Osteoblast (primary cell): Measurements from ENCODE around the gene PLA2G4B. TPM values are rescaled to one million over a fixed set of nuclear protein-coding genes. Genes with fewer than 3 reads are reported as not detected.
A peak's percentile ranks its signal among the peaks of the same experiment; 100 is the strongest.

Experiments used
- DNase-seq: peaks from one replicate; pipeline ENCODE4 v3.0.0; 2011; ENCODE audit warnings: low spot score, mixed read lengths; ENCODE audit not compliant: insufficient read length; ENCODE audit errors: missing footprints
- H2AFZ ChIP-seq: 2 replicates; pipeline ENCODE4 v1.6.0; 2011; ENCODE audit warnings: mild to moderate bottlenecking, low read length
- H3K27ac ChIP-seq: 2 replicates; pipeline ENCODE4 v1.5.1; 2011; ENCODE audit warnings: mild to moderate bottlenecking, low read depth, low read length, moderate library complexity
- H3K27me3 ChIP-seq: 2 replicates; pipeline ENCODE4 v1.6.0; 2012; ENCODE audit warnings: mild to moderate bottlenecking, control low read depth, inconsistent platforms, low read length, moderate library complexity; ENCODE audit not compliant: insufficient read depth
- H3K36me3 ChIP-seq: 2 replicates; pipeline ENCODE4 v1.5.1; 2011; ENCODE audit warnings: mild to moderate bottlenecking, low read length, control low read depth, moderate library complexity; ENCODE audit not compliant: insufficient read depth
- H3K4me1 ChIP-seq: 2 replicates; pipeline ENCODE4 v1.5.1; 2011; ENCODE audit warnings: mild to moderate bottlenecking, low read length, control low read depth, moderate library complexity; ENCODE audit not compliant: insufficient read depth
- H3K4me2 ChIP-seq: 2 replicates; pipeline ENCODE4 v1.6.0; 2011; ENCODE audit warnings: mild to moderate bottlenecking, low read length; ENCODE audit not compliant: insufficient read depth
- H3K4me3 ChIP-seq: fragments of 200-600 bp; sonication (generic); 3 replicates; pipeline ENCODE4 v1.5.1; 2012; ENCODE audit warnings: mild to moderate bottlenecking, low read length, inconsistent platforms; ENCODE audit not compliant: insufficient read depth
- H3K79me2 ChIP-seq: 2 replicates; pipeline ENCODE4 v1.6.0; 2012; ENCODE audit warnings: mild to moderate bottlenecking, low read length, control low read depth, inconsistent platforms; ENCODE audit not compliant: insufficient read depth
- H3K9me3 ChIP-seq: 2 replicates; pipeline ENCODE4 v1.5.1; 2011; ENCODE audit warnings: low read depth, low read length, control low read depth
- H4K20me1 ChIP-seq: 2 replicates; pipeline ENCODE4 v1.6.0; 2012; ENCODE audit warnings: mild to moderate bottlenecking, low read length, control low read depth; ENCODE audit not compliant: insufficient read depth
- CTCF ChIP-seq: IDR thresholded peaks from 2 replicates; pipeline ENCODE4 v1.5.1; 2011; ENCODE audit warnings: mild to moderate bottlenecking, low read depth, low read length, moderate library complexity; ENCODE audit errors: extremely low read depth
- total RNA-seq: library from RNA; depleted of rRNA; stranded (reverse); fragments of >200 nt; gene quantifications from 2 replicates; pipeline ENCODE4 v1.2.3, GENCODE V29; 2012

PLA2G4B gene
- total RNA-seq, 1 donor = 0.72 TPM

DNA sequence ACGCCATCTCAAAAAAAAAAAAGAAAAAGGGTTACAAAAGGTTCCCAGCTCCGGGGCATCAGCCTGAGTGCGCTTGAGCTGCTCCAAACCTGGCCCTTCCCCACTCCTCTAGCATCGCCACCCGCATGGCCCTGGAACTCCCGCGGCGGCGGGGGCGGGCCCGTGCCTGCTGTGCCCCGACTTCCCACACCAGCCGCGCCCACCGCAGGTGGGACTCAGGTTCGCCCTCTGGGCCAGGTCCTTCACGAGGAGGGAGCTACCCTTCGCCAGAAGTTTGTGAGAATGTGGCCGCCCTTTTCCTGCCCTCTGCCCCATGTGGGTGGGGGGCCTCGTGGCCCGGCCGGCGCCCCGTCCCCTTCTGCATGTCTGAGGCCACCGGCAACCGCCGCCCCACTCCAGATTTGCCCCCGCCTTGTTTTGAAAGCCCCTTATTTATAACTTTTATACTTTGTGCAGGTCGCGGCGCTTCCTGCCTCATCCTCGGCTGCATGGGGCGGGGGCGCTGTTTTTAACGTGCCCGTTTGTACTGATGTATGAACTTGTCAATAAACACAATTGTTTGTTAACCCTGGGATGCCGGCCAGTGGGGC is 11.3 kb upstream of the PLA2G4B start:
- TF ChIP-seq CTCF = no peak
- no peak overlapping the region for H3K27ac ChIP-seq
- peak; percentile 31 for DNase-seq
- no peaks in the 10 kb centered on the region for H3K27me3 ChIP-seq
- peaks cover 15% of the 10 kb centered on the region for H3K4me1 ChIP-seq
- H3K36me3 ChIP-seq = peaks cover 18% of the 10 kb centered on the region
- peak overlapping the region; percentile 76 for H2AFZ ChIP-seq
- no peaks in the 10 kb centered on the region for H3K9me3 ChIP-seq
- peak overlapping the region; percentile 80 for H3K4me3 ChIP-seq
- H3K79me2 ChIP-seq = no peaks in the 10 kb centered on the region
- H4K20me1 ChIP-seq = no peaks in the 10 kb centered on the region
- peak overlapping the region; percentile 93 for H3K4me2 ChIP-seq

DNA sequence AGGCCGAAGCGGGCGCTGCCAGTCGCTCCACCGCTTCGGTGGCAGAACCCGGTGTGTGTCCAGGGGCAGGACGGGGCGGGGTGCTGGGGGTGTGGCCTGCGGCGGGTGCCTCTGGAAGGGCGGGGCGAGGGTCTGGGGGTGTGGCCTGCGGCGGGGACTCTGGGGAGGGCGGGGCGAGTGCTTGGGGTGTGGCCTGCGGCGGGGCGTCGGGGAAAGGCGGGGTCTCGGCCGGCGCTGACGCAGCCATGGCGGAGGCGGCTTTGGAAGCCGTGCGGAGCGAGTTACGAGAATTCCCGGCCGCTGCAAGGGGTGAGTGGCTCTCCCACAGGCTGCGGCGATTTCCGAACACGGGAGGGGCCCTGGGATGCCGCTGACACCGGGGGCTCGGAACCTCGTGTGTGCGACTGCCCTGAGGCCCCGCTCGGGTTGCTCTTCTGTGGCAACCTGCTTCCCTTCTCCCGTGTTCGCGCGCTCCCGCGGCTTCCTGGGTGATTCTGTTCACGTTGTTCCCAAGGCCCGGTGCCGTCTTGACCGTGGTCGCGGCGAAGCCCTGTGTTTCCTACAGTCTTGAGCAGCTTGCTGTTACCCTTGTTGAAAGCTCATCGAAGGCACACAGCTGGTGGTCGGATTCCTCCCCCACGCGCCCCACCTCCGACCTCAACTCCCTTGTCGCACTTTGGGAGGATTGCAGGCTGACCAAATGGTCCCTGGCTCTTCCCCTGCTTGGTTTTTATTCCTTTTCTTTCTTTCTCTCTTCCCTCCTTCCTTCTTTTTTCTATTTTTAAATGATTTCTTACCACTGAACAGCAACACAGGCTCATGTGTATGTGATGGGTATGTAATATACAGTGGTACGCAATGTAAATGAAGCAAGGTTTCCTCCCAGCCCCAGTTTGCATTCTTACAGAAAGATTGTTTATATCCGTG is 10.5 kb upstream of the PLA2G4B start, which contains the start of gene JMJD7:
Gene JMJD7 (plus strand): TSS at position 213 of the 927 bp plus-strand sequence. CDS start 33 bp downstream, at position 246.
- Histone ChIP-seq H3K27ac (peak within 1 kb of the TSS; percentile 81), H3K36me3 (peaks cover 12% of the 10 kb centered on the region), H3K9me3 (no peaks in the 10 kb centered on the region), H2AFZ (peak within 1 kb of the TSS; percentile 86), H3K79me2 (no peaks in the 10 kb centered on the region), H3K4me1 (peaks cover 15% of the 10 kb centered on the region), H3K4me2 (peak within 1 kb of the TSS; percentile 93), H4K20me1 (no peaks in the 10 kb centered on the region), H3K4me3 (peak within 1 kb of the TSS; percentile 80), H3K27me3 (no peaks in the 10 kb centered on the region)
- peak; percentile 100 for DNase-seq
- TF ChIP-seq CTCF = no peak

DNA sequence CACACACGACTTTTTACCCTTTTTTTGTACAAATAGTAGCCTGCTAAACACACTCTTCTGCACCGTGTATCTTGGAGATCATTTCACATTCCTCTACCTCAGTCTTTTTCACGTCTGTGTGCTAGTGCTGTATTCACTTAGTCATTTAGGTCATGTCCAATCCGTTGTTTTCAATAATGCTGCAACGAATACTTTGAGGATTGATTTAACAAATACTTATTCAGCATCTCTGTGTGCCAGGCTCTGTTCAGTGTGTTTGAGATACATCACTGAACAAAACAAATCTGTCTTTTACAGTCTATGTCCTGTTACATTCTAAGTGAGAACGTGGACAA is 9.9 kb upstream of the PLA2G4B start:
- no peaks in the 10 kb centered on the region for H3K9me3 ChIP-seq
- DNase-seq = peak; percentile 88
- TF ChIP-seq CTCF = no peak
- no peaks in the 10 kb centered on the region for H4K20me1 ChIP-seq
- H3K4me3 ChIP-seq = peak overlapping the region; percentile 80
- H3K36me3 ChIP-seq = peaks cover 11% of the 10 kb centered on the region
- H3K4me2 ChIP-seq = peak overlapping the region; percentile 85
- H2AFZ ChIP-seq = peak overlapping the region; percentile 86
- H3K27me3 ChIP-seq = no peaks in the 10 kb centered on the region
- no peak overlapping the region for H3K27ac ChIP-seq
- no peaks in the 10 kb centered on the region for H3K79me2 ChIP-seq
- H3K4me1 ChIP-seq = peaks cover 15% of the 10 kb centered on the region
